ENCODE measurements around the gene SARNP. TPM values are rescaled to one million over a fixed set of nuclear protein-coding genes. Genes with fewer than 3 reads are reported as not detected.

The SARNP gene
- total RNA-seq, 3 donors from 2014 or later, result 38.7 to 45.9 (median 41.3) TPM

DNA sequence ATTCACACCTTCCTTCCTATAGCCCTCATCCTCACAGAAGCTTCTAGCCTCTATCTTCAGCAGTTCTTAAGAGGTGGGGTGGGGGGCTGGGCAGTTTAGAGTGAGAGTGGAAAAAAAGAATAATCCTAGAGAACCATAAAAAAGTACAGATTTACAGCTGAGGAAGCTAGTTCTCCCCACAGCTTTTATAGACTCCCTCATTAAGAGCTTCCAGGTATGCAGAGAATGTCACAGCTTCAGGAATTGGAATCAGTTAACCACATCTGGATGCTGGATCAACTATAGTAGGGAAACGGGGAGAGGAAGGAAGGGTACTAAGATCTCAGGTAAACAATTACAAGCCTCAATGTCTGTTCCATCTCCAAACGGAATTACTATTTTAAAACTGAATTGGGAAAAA is 62.3 kb downstream of the SARNP start:
- no peak overlapping the region for H3K4me3 ChIP-seq
- H3K36me3 ChIP-seq (ENCODE audit: low read depth), result peaks cover 5% of the 10 kb centered on the region
- H3K9me3 ChIP-seq, result no peaks in the 10 kb centered on the region
- no peak for ATAC-seq
- DNase-seq, result no peak
- intact Hi-C loops (cut with DNase I, micrococcal nuclease), result no loop called here
- H3K4me1 ChIP-seq (ENCODE audit: low read depth), result no peaks in the 10 kb centered on the region
- TF ChIP-seq CTCF (IDR thresholded peaks at IDR 0.05), result no peak

GRCh38 chr12:55748230-55748993 is 69.1 kb downstream of the SARNP start:
- no peak overlapping the region for H3K4me3 ChIP-seq
- peaks cover 8% of the 10 kb centered on the region for H3K4me1 ChIP-seq (ENCODE audit: low read depth)
- intact Hi-C loops (cut with DNase I, micrococcal nuclease), result loop anchor here in 1 of 2 donors (10.0 kb wide), 1 partner anchor 46 kb away; no protein-coding TSS in a partner anchor
- no peaks in the 10 kb centered on the region for H3K9me3 ChIP-seq
- no peak for ATAC-seq
- no peak for TF ChIP-seq CTCF (IDR thresholded peaks at IDR 0.05)
- no peaks in the 10 kb centered on the region for H3K36me3 ChIP-seq (ENCODE audit: low read depth)
- DNase-seq, result no peak

DNA sequence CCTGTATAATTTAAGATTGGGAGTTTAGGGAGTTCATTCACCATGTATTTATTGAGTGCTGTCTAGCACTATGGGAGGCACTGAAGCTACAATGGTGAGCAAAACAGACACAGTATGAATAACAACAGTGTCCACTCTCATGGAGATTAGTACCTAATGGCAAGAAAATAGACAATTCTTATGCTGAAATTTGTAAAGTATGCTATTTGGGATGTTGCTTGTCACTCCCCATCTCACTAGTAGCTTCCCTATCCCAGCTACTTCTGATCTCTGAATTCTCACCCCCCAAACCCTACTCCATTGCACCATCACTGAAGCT is 70.7 kb downstream of the SARNP start:
- no peak overlapping the region for H3K4me3 ChIP-seq
- peaks cover 9% of the 10 kb centered on the region for H3K4me1 ChIP-seq (ENCODE audit: low read depth)
- intact Hi-C loops (cut with DNase I, micrococcal nuclease), result loop anchor here in 1 of 2 donors (10.0 kb wide), 1 partner anchor 48 kb away; no protein-coding TSS in a partner anchor
- DNase-seq (no peak), ATAC-seq (no peak)
- H3K9me3 ChIP-seq, result no peaks in the 10 kb centered on the region
- no peaks in the 10 kb centered on the region for H3K36me3 ChIP-seq (ENCODE audit: low read depth)
- TF ChIP-seq CTCF (IDR thresholded peaks at IDR 0.05), result no peak

DNA sequence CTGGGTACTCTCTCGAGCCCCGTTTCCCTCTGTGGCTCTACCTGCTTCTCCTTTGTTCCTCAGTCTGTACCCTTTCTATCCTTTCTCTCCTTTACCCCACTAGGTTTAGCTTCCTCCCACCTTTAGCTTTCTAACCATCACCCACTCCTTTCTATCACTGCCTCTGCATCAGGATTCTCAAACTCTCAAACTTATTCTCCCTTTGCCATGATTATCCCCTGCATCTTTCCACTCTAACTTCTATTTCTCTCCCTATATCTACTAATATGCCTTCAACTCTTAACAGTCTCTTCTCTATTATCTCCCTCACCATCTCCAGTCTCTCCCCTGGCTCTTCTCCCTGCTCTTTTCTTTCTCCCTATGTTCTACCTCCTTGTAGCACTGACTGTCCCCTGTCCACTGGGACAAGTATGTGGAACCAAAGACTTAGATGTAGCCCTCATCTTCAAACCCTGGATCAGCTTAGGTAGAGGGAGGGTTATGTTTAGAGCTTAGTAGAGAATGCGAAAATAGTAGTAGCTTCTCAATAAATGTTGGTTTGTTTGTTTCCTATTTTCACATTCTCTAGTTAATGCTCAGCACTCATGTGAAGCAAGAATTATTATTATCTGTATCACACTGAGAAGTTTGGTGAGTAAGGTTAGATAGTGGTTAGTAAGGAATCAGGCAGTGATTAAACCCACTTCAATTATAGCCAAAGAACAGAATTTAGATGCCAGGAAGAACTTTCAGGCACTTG is 71.2 kb downstream of the SARNP start:
- no peak for TF ChIP-seq CTCF (IDR thresholded peaks at IDR 0.05)
- ATAC-seq (no peak), DNase-seq (no peak)
- Histone ChIP-seq H3K9me3 (no peaks in the 10 kb centered on the region), H3K4me3 (no peak overlapping the region), H3K4me1 (ENCODE audit: low read depth) (peaks cover 9% of the 10 kb centered on the region), H3K36me3 (ENCODE audit: low read depth) (no peaks in the 10 kb centered on the region)
- intact Hi-C loops (cut with DNase I, micrococcal nuclease), result loop anchor here in 1 of 2 donors (10.0 kb wide), 1 partner anchor 48 kb away; no protein-coding TSS in a partner anchor

DNA sequence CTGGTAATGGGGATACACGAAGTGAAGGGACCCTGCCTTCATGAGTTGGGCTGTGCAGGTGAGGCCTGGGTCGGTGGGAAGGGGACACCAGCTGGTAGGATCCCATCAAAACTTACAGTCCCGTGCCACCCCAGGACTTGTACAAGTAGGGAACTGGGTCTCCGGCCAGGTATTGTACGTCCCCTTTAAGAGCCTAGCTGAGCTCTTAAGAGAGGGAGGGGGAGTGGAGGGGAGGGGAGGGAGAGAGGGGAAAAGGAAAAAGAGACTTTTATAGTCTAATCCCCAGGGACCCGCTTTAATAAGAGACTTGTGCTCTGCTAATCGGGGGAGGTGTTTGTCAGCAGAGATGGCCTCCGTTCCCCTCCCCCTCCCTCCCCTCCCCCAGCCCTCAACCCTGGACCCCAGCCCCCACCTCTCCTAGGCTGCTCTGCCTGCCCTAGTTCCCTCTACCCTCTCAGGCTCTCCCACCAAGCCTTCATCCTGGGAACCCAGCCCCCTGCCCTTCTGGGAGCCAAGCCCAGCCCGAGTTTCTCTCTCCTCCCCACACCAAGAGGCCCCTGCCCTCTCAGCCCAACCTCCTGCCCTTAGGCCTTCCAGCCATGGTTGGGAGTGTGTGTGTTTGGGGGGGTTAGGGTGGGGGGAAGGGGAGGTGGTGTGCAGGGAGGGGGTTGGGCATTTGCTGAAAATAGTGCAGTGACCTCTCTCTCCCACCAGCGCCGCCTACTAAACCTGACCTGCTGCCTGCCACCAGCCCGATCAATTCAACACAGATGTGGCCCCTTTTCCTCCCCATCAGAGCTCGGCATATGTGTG is 72.0 kb downstream of the SARNP start:
- DNase-seq, result no peak
- no peak overlapping the region for H3K4me3 ChIP-seq

More for the DNA sequence above, 72.0 kb downstream of the SARNP start:
- H3K4me1 ChIP-seq (ENCODE audit: low read depth), result peaks cover 9% of the 10 kb centered on the region
- ATAC-seq, result no peak
- no peaks in the 10 kb centered on the region for H3K9me3 ChIP-seq
- TF ChIP-seq CTCF (IDR thresholded peaks at IDR 0.05), result no peak
- H3K36me3 ChIP-seq (ENCODE audit: low read depth), result no peaks in the 10 kb centered on the region
- intact Hi-C loops (cut with DNase I, micrococcal nuclease), result loop anchor here in 1 of 2 donors (10.0 kb wide), 1 partner anchor 49 kb away; no protein-coding TSS in a partner anchor

Data from mucosa of descending colon (tissue), 3 donors.